GM21723 (cell line): ENCODE measurements around the gene P3H1.
"Not testable (repeated sequence)": the region's sequence is repeated elsewhere in the genome, so short reads cannot be mapped to it uniquely, and the experiment has no call there.

Experiments
- ATAC-seq: cut with Tn5 transposase; IDR thresholded peaks from one replicate; pipeline ENCODE4 v1.9.1; 2021; ENCODE audit warnings: mild to moderate bottlenecking, moderate library complexity; ENCODE audit not compliant: unreplicated experiment

Gene P3H1

GRCh38 chr1:42733415-42734200 lies 33.2 kb downstream of the P3H1 start:
- ATAC-seq, result no peak

GRCh38 chr1:42732126-42732680 lies 34.6 kb downstream of the P3H1 start:
- ATAC-seq, result no peak

- no peak for ATAC-seq
These were observed 35.2 kb downstream of the P3H1 start for GRCh38 chr1:42731585-42731984.

GRCh38 chr1:42730988-42731387 lies 35.8 kb downstream of the P3H1 start:
- ATAC-seq, result no peak

- no peak for ATAC-seq
These were observed 36.8 kb downstream of the P3H1 start for GRCh38 chr1:42730002-42730401.

- not testable (repeated sequence) for ATAC-seq
These were observed 41.0 kb downstream of the P3H1 start for GRCh38 chr1:42725820-42726219.

- no peak for ATAC-seq
These were observed 43.3 kb downstream of the P3H1 start for GRCh38 chr1:42723511-42723910.

- not testable (repeated sequence) for ATAC-seq
These were observed 44.4 kb downstream of the P3H1 start for GRCh38 chr1:42722403-42722802.

GRCh38 chr1:42721926-42722325 lies 44.9 kb downstream of the P3H1 start:
- ATAC-seq, result no peak

GRCh38 chr1:42720868-42721267 lies 46.0 kb downstream of the P3H1 start:
- no peak for ATAC-seq

- not testable (repeated sequence) for ATAC-seq
These were observed 52.4 kb downstream of the P3H1 start for GRCh38 chr1:42714441-42714840.

GRCh38 chr1:42713293-42713692 lies 53.5 kb downstream of the P3H1 start:
- no peak for ATAC-seq

GRCh38 chr1:42712808-42713207 lies 54.0 kb downstream of the P3H1 start:
- ATAC-seq, result not testable (repeated sequence)

- ATAC-seq, result no peak
These were observed 62.9 kb downstream of the P3H1 start for GRCh38 chr1:42703888-42704464.

- ATAC-seq, result no peak
These were observed 66.8 kb downstream of the P3H1 start for GRCh38 chr1:42700006-42700405.

GRCh38 chr1:42698081-42698813 lies 68.6 kb downstream of the P3H1 start:
- no peak for ATAC-seq
